ENCODE results near the gene HECTD1. TPM values are rescaled to one million over a fixed set of nuclear protein-coding genes. Genes with fewer than 3 reads are reported as not detected.

Gene HECTD1
- polyA plus RNA-seq, 1 of the 3 experiments (the other 2 are of a cell fraction): 43.2 TPM

GRCh38 chr14:31142455-31143087 lies 65.0 kb downstream of the HECTD1 start:
- no peaks in the 10 kb centered on the region for H3K4me1 ChIP-seq (ENCODE audit: control insufficient read depth in 1 of 2, insufficient read depth in 2 of 2, low read depth in 1 of 2, low read length in 1 of 2)
- no peak overlapping the region for H3K9ac ChIP-seq
- H3K27me3 ChIP-seq (ENCODE audit: insufficient read depth): no peaks in the 10 kb centered on the region
- H4K20me1 ChIP-seq (ENCODE audit: insufficient read depth): no peaks in the 10 kb centered on the region
- TF ChIP-seq GABPA (IDR thresholded peaks at IDR 0.05; ENCODE audit: low read depth) (no peak), USF1 (IDR thresholded peaks at IDR 0.05; ENCODE audit: borderline replicate concordance, low read depth) (no peak), USF2 (IDR thresholded peaks at IDR 0.05; ENCODE audit: borderline replicate concordance, low read depth, low read length) (no peak), PBX3 (IDR thresholded peaks at IDR 0.05) (no peak), MXI1 (IDR thresholded peaks at IDR 0.05; ENCODE audit: low read depth, low read length) (no peak), NFIC (IDR thresholded peaks at IDR 0.05; ENCODE audit: borderline replicate concordance) (no peak), EZH2phosphoT487 (IDR thresholded peaks at IDR 0.05; ENCODE audit: borderline replicate concordance, low read depth) (no peak), IRF3 (IDR thresholded peaks at IDR 0.05; ENCODE audit: low read depth, low read length) (no peak), EP300 (IDR thresholded peaks at IDR 0.05; ENCODE audit: borderline replicate concordance in 1 of 2, low read depth in 1 of 2, low read length in 1 of 2) (no peak), ZBTB33 (IDR thresholded peaks at IDR 0.05; ENCODE audit: borderline replicate concordance, low read depth) (no peak), CTCF (IDR thresholded peaks at IDR 0.05) (no peak), MAX (IDR thresholded peaks at IDR 0.05; ENCODE audit: low read depth) (no peak), FOSL2 (IDR thresholded peaks at IDR 0.05; ENCODE audit: borderline replicate concordance, low read depth) (no peak), ELF1 (IDR thresholded peaks at IDR 0.05) (no peak), RAD21 (IDR thresholded peaks at IDR 0.05; ENCODE audit: low read length) (no peak)
- WGBS (ENCODE audit: low lambda C conversion rate): 93% methylated on average over 11 of the region's 11 CpGs
- H3K79me2 ChIP-seq (ENCODE audit: insufficient read depth): no peaks in the 10 kb centered on the region
- peaks cover 64 to 82% of the 10 kb centered on the region in 2 experiments for H3K36me3 ChIP-seq (replicated peaks in 1 of 2; ENCODE audit: control insufficient read depth in 1 of 2, insufficient read depth in 2 of 2, low read length in 1 of 2)
- no peak for DNase-seq
- no peaks in the 10 kb centered on the region for H3K9me3 ChIP-seq
- peaks cover 8% of the 10 kb centered on the region for H3F3A ChIP-seq (replicated peaks; ENCODE audit: insufficient read depth)
- no peak overlapping the region for H2AFZ ChIP-seq (ENCODE audit: low read depth)
- no peak overlapping the region for H3K4me3 ChIP-seq (ENCODE audit: low read depth in 2 of 2, low read length in 1 of 2)
- H3K9me2 ChIP-seq: no peaks in the 10 kb centered on the region
- no peak overlapping the region for H3K4me2 ChIP-seq
- ChIA-PET CTCF (no interaction called here), POLR2A (no interaction called here)
- H3K27ac ChIP-seq (ENCODE audit: low read depth in 2 of 2, low read length in 1 of 2): no peak overlapping the region
